ENCODE data around the gene CR1L. TPM values are rescaled to one million over a fixed set of nuclear protein-coding genes. Genes with fewer than 3 reads are reported as not detected.

CR1L gene
- total RNA-seq, 1 experiment from 2014 or later = not detected

DNA sequence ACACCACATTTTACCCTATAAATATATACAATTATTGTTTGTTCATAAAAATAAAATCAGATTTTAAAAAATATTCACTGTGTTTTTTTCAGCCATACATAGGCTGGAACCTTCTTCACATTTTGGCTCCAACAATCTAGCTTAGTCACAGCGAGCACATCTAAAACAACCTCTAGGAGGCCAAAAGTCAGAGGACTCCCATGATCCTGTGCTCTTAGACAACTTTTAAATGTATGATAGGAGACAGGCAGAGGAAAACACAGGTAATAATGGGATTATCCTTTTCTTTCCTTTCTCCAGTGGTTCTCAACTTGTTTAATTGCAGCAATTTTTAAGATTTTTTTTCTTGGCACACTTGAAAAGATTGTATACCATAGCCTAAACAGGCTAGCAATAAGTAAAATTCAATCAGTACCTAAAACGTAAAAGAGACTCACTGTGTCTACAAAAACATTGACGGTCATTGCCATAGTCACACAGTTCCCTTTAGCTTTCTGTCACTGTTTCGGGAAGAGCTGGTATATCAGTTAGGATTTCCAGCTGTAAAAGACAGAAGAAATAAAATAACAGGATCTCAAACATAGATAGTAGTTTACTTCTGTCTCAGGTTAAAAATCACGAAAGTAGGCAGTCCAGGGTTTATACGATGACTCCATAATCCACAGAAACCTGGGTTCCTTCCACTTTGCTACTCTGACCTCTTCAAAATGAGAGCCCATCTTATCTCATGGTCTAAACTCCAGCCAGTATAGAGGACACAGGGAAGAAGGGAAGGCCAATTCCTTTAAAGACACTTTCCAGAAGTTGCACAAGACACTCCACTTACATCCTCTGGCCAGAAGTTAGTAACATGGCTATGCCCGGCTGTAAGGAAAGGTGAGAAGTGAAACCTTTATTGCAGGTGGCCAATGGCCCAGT is 39.2 kb upstream of the CR1L start:
- H3K4me3 ChIP-seq (ENCODE audit: low read depth in 2 of 2, low read length in 2 of 2) = no peak overlapping the region
- no peaks in the 10 kb centered on the region for H3K36me3 ChIP-seq (ENCODE audit: control insufficient read depth, insufficient read depth, low read length)
- no peak for ATAC-seq
- peaks cover 7% of the 10 kb centered on the region for H3K27me3 ChIP-seq (ENCODE audit: control insufficient read depth, insufficient read depth, low read length)
- H3K27ac ChIP-seq (ENCODE audit: low read length) = no peak overlapping the region
- TF ChIP-seq, protein P1, sequence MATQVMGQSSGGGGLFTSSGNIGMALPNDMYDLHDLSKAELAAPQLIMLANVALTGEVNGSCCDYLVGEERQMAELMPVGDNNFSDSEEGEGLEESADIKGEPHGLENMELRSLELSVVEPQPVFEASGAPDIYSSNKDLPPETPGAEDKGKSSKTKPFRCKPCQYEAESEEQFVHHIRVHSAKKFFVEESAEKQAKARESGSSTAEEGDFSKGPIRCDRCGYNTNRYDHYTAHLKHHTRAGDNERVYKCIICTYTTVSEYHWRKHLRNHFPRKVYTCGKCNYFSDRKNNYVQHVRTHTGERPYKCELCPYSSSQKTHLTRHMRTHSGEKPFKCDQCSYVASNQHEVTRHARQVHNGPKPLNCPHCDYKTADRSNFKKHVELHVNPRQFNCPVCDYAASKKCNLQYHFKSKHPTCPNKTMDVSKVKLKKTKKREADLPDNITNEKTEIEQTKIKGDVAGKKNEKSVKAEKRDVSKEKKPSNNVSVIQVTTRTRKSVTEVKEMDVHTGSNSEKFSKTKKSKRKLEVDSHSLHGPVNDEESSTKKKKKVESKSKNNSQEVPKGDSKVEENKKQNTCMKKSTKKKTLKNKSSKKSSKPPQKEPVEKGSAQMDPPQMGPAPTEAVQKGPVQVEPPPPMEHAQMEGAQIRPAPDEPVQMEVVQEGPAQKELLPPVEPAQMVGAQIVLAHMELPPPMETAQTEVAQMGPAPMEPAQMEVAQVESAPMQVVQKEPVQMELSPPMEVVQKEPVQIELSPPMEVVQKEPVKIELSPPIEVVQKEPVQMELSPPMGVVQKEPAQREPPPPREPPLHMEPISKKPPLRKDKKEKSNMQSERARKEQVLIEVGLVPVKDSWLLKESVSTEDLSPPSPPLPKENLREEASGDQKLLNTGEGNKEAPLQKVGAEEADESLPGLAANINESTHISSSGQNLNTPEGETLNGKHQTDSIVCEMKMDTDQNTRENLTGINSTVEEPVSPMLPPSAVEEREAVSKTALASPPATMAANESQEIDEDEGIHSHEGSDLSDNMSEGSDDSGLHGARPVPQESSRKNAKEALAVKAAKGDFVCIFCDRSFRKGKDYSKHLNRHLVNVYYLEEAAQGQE (IDR thresholded peaks at IDR 0.05; ENCODE audit: insufficient read depth in 1 of 2, low read depth in 2 of 2, low read length in 1 of 2) = no peak
- TF ChIP-seq SIN3A (IDR thresholded peaks at IDR 0.05; ENCODE audit: borderline replicate concordance, insufficient read depth, low read depth, low read length) (no peak), POLR2AphosphoS5 (IDR thresholded peaks at IDR 0.05; ENCODE audit: low read depth, low read length) (no peak), TCF7L2 (IDR thresholded peaks at IDR 0.05; ENCODE audit: low read depth, low read length) (no peak)
- TF ChIP-seq, protein P2, sequence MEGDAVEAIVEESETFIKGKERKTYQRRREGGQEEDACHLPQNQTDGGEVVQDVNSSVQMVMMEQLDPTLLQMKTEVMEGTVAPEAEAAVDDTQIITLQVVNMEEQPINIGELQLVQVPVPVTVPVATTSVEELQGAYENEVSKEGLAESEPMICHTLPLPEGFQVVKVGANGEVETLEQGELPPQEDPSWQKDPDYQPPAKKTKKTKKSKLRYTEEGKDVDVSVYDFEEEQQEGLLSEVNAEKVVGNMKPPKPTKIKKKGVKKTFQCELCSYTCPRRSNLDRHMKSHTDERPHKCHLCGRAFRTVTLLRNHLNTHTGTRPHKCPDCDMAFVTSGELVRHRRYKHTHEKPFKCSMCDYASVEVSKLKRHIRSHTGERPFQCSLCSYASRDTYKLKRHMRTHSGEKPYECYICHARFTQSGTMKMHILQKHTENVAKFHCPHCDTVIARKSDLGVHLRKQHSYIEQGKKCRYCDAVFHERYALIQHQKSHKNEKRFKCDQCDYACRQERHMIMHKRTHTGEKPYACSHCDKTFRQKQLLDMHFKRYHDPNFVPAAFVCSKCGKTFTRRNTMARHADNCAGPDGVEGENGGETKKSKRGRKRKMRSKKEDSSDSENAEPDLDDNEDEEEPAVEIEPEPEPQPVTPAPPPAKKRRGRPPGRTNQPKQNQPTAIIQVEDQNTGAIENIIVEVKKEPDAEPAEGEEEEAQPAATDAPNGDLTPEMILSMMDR (IDR thresholded peaks at IDR 0.05) = no peak
- intact Hi-C loops (cut with micrococcal nuclease; ENCODE audit: unreplicated experiment) (no loop called here), in situ Hi-C loops (cut with HindIII; ENCODE audit: low pct_unique_long_range_greater_than_20kb, low sequenced_read_pairs) (no loop called here)
- H3K9me3 ChIP-seq (ENCODE audit: control insufficient read depth, insufficient read depth, low read depth, low read length) = no peaks in the 10 kb centered on the region
- ChIA-PET CTCF (no interaction called here), POLR2A (interaction anchor here (0.7 kb wide), 1 partner anchor 25 kb away, joined by 3 read pairs; no protein-coding TSS in a partner anchor)
- no TSS peak for BruUV-seq (replicated peaks)
- DNase-seq (ENCODE audit: low read depth, low spot score) = no peak
- no peaks in the 10 kb centered on the region for H3K4me1 ChIP-seq (ENCODE audit: control insufficient read depth, insufficient read depth, low read length)

DNA sequence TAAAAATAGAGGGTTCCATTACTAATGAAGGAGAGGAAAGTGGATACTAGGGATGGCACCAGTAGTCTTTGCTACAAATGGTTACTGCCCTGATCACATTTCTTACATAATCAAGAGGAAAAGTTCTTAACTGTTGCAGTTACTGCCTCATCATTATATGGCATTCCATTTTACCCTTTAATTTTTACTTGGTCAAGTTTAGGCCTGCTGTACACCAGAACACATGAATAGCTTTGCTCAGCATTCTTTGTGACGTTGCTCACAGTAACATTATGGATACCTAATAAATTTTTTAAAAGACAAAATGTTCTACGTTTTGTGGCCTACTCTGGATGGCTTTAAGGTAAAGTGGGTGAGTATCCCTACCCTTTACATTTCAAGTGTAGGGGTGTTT is 38.6 kb upstream of the CR1L start:
- H3K27ac ChIP-seq (ENCODE audit: low read length) = no peak overlapping the region
- no peak overlapping the region for H3K4me3 ChIP-seq (ENCODE audit: low read depth in 2 of 2, low read length in 2 of 2)
- POLR2A ChIA-PET = no interaction called here
- intact Hi-C loops (cut with micrococcal nuclease; ENCODE audit: unreplicated experiment) (no loop called here), in situ Hi-C loops (cut with HindIII; ENCODE audit: low pct_unique_long_range_greater_than_20kb, low sequenced_read_pairs) (no loop called here)
- no peaks in the 10 kb centered on the region for H3K4me1 ChIP-seq (ENCODE audit: control insufficient read depth, insufficient read depth, low read length)
- ATAC-seq (no peak), DNase-seq (ENCODE audit: low read depth, low spot score) (no peak)
- BruUV-seq (replicated peaks) = no TSS peak
- H3K36me3 ChIP-seq (ENCODE audit: control insufficient read depth, insufficient read depth, low read length) = no peaks in the 10 kb centered on the region
- TF ChIP-seq SIN3A (IDR thresholded peaks at IDR 0.05; ENCODE audit: borderline replicate concordance, insufficient read depth, low read depth, low read length) = no peak
- TF ChIP-seq, protein P1 (IDR thresholded peaks at IDR 0.05; ENCODE audit: insufficient read depth in 1 of 2, low read depth in 2 of 2, low read length in 1 of 2) = no peak
- TF ChIP-seq TCF7L2 (IDR thresholded peaks at IDR 0.05; ENCODE audit: low read depth, low read length) = no peak
- TF ChIP-seq POLR2AphosphoS5 (IDR thresholded peaks at IDR 0.05; ENCODE audit: low read depth, low read length) = no peak
- TF ChIP-seq, protein P2 (IDR thresholded peaks at IDR 0.05) = no peak
- CTCF ChIA-PET = no interaction called here
- peaks cover 7% of the 10 kb centered on the region for H3K27me3 ChIP-seq (ENCODE audit: control insufficient read depth, insufficient read depth, low read length)
- no peaks in the 10 kb centered on the region for H3K9me3 ChIP-seq (ENCODE audit: control insufficient read depth, insufficient read depth, low read depth, low read length)
